CD4-positive, alpha-beta T cell (primary cell): ENCODE results near the gene HNRNPA0. TPM values are rescaled to one million over a fixed set of nuclear protein-coding genes. Genes with fewer than 3 reads are reported as not detected.
A peak's percentile ranks its signal among the peaks of the same experiment; 100 is the strongest.
"Not testable (repeated sequence)": the region's sequence is repeated elsewhere in the genome, so short reads cannot be mapped to it uniquely, and the experiment has no call there.

ENCODE experiments used
- ATAC-seq: fragments of 200-7000 bp; cut with Tn5 transposase; one replicate; pipeline ENCODE4 v1.10.0; 2022; ENCODE audit warnings: mild to moderate bottlenecking; ENCODE audit not compliant: poor library complexity
- CTCF ChIA-PET: fragments of 350-600 bp; sonication (Branson Sonifier 250); formaldehyde crosslinking; loops from one replicate; lab custom pipeline; 2021; ENCODE audit warnings: antibody characterized with exemption, inconsistent platforms; lab: Charles Lee
- POLR2A ChIA-PET: fragments of 350-600 bp; sonication (Branson Sonifier 250); formaldehyde crosslinking; loops from one replicate; lab custom pipeline; 2021; ENCODE audit warnings: antibody characterized with exemption, inconsistent platforms; lab: Charles Lee
- DNase-seq, 14 experiments: peaks; one replicate each; pipeline ENCODE4 v3.0.0-alpha.2; 2013 to 2020; ENCODE audit warnings: mixed read lengths in 2 of 14
- H3K27ac ChIP-seq, 2 donors: one replicate each; pipeline versions ENCODE4 v1.5.1 to v1.7.0; 2013; ENCODE audit warnings: low read length in 2 of 2, low read depth in 1 of 2, mild to moderate bottlenecking in 1 of 2
- H3K27me3 ChIP-seq, 2 experiments: 1 replicate in 1 of 2; 2 replicates in 1 of 2; pipeline versions ENCODE4 v1.6.1 to v1.7.0; 2013; ENCODE audit warnings: low read length in 2 of 2, control low read depth in 1 of 2, mild to moderate bottlenecking in 1 of 2, moderate library complexity in 1 of 2; ENCODE audit not compliant: insufficient read depth in 2 of 2, control insufficient read depth in 1 of 2
- H3K36me3 ChIP-seq: one replicate; pipeline ENCODE4 v1.6.1; 2013; ENCODE audit warnings: low read length, control low read depth; ENCODE audit not compliant: insufficient read depth
- H3K4me1 ChIP-seq: one replicate; pipeline ENCODE4 v1.6.1; 2013; ENCODE audit warnings: low read length, control low read depth; ENCODE audit not compliant: insufficient read depth
- H3K4me3 ChIP-seq: one replicate; pipeline ENCODE4 v1.5.1; 2013; ENCODE audit warnings: mild to moderate bottlenecking, low read length, moderate library complexity
- H3K9me3 ChIP-seq, 2 experiments: 1 replicate in 1 of 2; 2 replicates in 1 of 2; pipeline versions ENCODE4 v1.6.1 to v1.7.0; 2013; ENCODE audit warnings: low read length in 2 of 2, mild to moderate bottlenecking in 2 of 2, control low read depth in 1 of 2, moderate library complexity in 1 of 2; ENCODE audit not compliant: control insufficient read depth in 1 of 2, insufficient read depth in 1 of 2
- H3K27ac Mint-ChIP-seq: one replicate; pipeline ENCODE4 v1.8.0; 2020; ENCODE audit warnings: mixed read lengths
- H3K27me3 Mint-ChIP-seq: one replicate; pipeline ENCODE4 v1.8.0; 2021; ENCODE audit warnings: mixed read lengths
- H3K36me3 Mint-ChIP-seq: one replicate; pipeline ENCODE4 v1.8.0; 2021; ENCODE audit warnings: low read depth, mixed read lengths
- H3K4me1 Mint-ChIP-seq: one replicate; pipeline ENCODE4 v1.8.0; 2021; ENCODE audit warnings: low read depth, mixed read lengths
- H3K4me3 Mint-ChIP-seq: one replicate; pipeline ENCODE4 v1.8.0; 2020; ENCODE audit warnings: mild to moderate bottlenecking, mixed read lengths
- H3K9me3 Mint-ChIP-seq: one replicate; pipeline ENCODE4 v1.8.0; 2020; ENCODE audit warnings: mixed read lengths
- CTCF ChIP-seq: fragments of 200-600 bp; IDR thresholded peaks from one replicate; pipeline ENCODE4 v1.8.0; 2022; ENCODE audit warnings: antibody characterized with exemption, mild to moderate bottlenecking
- intact Hi-C, 2 experiments: fragments of 100-400 bp; cut with DNase I in 1 of 2; cut with micrococcal nuclease in 1 of 2; formaldehyde crosslinking; loops; one replicate each; pipeline versions ENCODE4 v1.15.1 to v1.9.0; 2023 to 2025; cut with DNase I, micrococcal nuclease
- total RNA-seq, 174 experiments: library from RNA in 2 of 174; stranded (reverse) in 2 of 174; gene quantifications; one replicate each; pipeline ENCODE4 v1.2.3 and lab custom pipeline; 2021 to 2026

HNRNPA0 gene
- total RNA-seq, 2 experiments from 2014 or later: 52.7 to 53.2 TPM

- H3K27ac ChIP-seq: no peak overlapping the region
- H3K9me3 Mint-ChIP-seq: no peaks in the 10 kb centered on the region
- H3K36me3 Mint-ChIP-seq: no peaks in the 10 kb centered on the region
- ChIA-PET CTCF (interaction anchor here (1.1 kb wide), 1 partner anchor 9 kb away, joined by 4 read pairs; no protein-coding TSS in a partner anchor), POLR2A (no interaction called here)
- no peaks in the 10 kb centered on the region for H3K27me3 ChIP-seq
- no peak for DNase-seq
- H3K4me1 Mint-ChIP-seq: no peaks in the 10 kb centered on the region
- H3K4me1 ChIP-seq: no peaks in the 10 kb centered on the region
- H3K4me3 Mint-ChIP-seq: no peak overlapping the region
- intact Hi-C loops: loop anchor here in 1 of 2 experiments (5.0 to 10.0 kb wide), 2 partner anchors 172 to 284 kb away; no protein-coding TSS in a partner anchor
- H3K27me3 Mint-ChIP-seq: no peaks in the 10 kb centered on the region
- ATAC-seq: no peak
- no peak overlapping the region for H3K27ac Mint-ChIP-seq
- H3K9me3 ChIP-seq: no peaks in the 10 kb centered on the region
- no peaks in the 10 kb centered on the region for H3K36me3 ChIP-seq
- no peak for TF ChIP-seq CTCF
- H3K4me3 ChIP-seq: no peak overlapping the region
Observed at GRCh38 chr5:137782984-137783536, 28.9 kb upstream of the HNRNPA0 start.

GRCh38 chr5:137782055-137782454 lies 27.9 kb upstream of the HNRNPA0 start:
- DNase-seq: no peak
- no peak for TF ChIP-seq CTCF
- POLR2A ChIA-PET: interaction anchor here (0.5 kb wide), 1 partner anchor 107 kb away, joined by 3 read pairs; the partner anchor contains the start of gene PKD2L2
- Mint-ChIP-seq H3K36me3 (no peaks in the 10 kb centered on the region), H3K27ac (no peak overlapping the region), H3K4me1 (no peaks in the 10 kb centered on the region), H3K4me3 (no peak overlapping the region), H3K9me3 (no peaks in the 10 kb centered on the region), H3K27me3 (no peaks in the 10 kb centered on the region)
- CTCF ChIA-PET: interaction anchor here (0.6 to 1.4 kb wide), 3 partner anchors 8 to 704 kb away, joined by 3 to 4 read pairs (median 3); no protein-coding TSS in a partner anchor
- Histone ChIP-seq H3K27ac (no peak overlapping the region), H3K9me3 (no peaks in the 10 kb centered on the region), H3K36me3 (no peaks in the 10 kb centered on the region), H3K4me3 (no peak overlapping the region), H3K27me3 (no peaks in the 10 kb centered on the region), H3K4me1 (no peaks in the 10 kb centered on the region)
- ATAC-seq: no peak
- intact Hi-C loops: loop anchor here in 1 of 2 experiments (5.0 to 10.0 kb wide), 2 partner anchors 173 to 285 kb away; no protein-coding TSS in a partner anchor

GRCh38 chr5:137778772-137779564 lies 24.8 kb upstream of the HNRNPA0 start:
- no peak overlapping the region for H3K27ac ChIP-seq
- DNase-seq (peak in 4 of 14 experiments; percentile 4 to 55 (median 32)), ATAC-seq (no peak)
- H3K27me3 ChIP-seq: no peaks in the 10 kb centered on the region
- H3K4me3 ChIP-seq: no peak overlapping the region
- intact Hi-C loops: loop anchor here (1.0 to 2.0 kb wide), 3 partner anchors 290 to 354 kb away; no protein-coding TSS in a partner anchor
- H3K27ac Mint-ChIP-seq: no peak overlapping the region
- POLR2A ChIA-PET: interaction anchor here (0.9 kb wide), 1 partner anchor 24 kb away, joined by 3 read pairs; no protein-coding TSS in a partner anchor
- H3K36me3 ChIP-seq: no peaks in the 10 kb centered on the region
- CTCF ChIA-PET: interaction anchor here (0.7 to 2.2 kb wide), 11 partner anchors 15 to 355 kb away, joined by 3 to 9 read pairs (median 4); no protein-coding TSS in a partner anchor
- H3K9me3 ChIP-seq: no peaks in the 10 kb centered on the region
- TF ChIP-seq CTCF: peak; percentile 91
- H3K36me3 Mint-ChIP-seq: no peaks in the 10 kb centered on the region
- H3K9me3 Mint-ChIP-seq: no peaks in the 10 kb centered on the region
- H3K27me3 Mint-ChIP-seq: no peaks in the 10 kb centered on the region
- H3K4me3 Mint-ChIP-seq: no peak overlapping the region
- H3K4me1 Mint-ChIP-seq: no peaks in the 10 kb centered on the region
- H3K4me1 ChIP-seq: no peaks in the 10 kb centered on the region

- H3K27me3 ChIP-seq, H3K36me3 ChIP-seq, H3K27me3 Mint-ChIP-seq, H3K4me3 Mint-ChIP-seq, H3K9me3 ChIP-seq, intact Hi-C loops, ATAC-seq, DNase-seq, H3K4me3 ChIP-seq, H3K4me1 Mint-ChIP-seq, CTCF ChIA-PET, H3K4me1 ChIP-seq, H3K27ac Mint-ChIP-seq, H3K9me3 Mint-ChIP-seq, POLR2A ChIA-PET, H3K27ac ChIP-seq: not testable (repeated sequence)
- H3K36me3 Mint-ChIP-seq: peaks cover 35% of the 10 kb centered on the region
Observed at GRCh38 chr5:137767937-137768336, 13.8 kb upstream of the HNRNPA0 start.
